Spleen (tissue), 7 donors: ENCODE measurements around the gene LRRC51.

Experiments used
- POLR2AphosphoS5 ChIP-seq, 3 donors: sonication (generic); formaldehyde crosslinking; IDR thresholded peaks; one replicate each; pipeline ENCODE4 v1.5.1; 2017; ENCODE audit warnings: antibody characterized with exemption in 3 of 3
- TF ChIP-seq, protein P1 (sequence below), 11 experiments: fragments of 200-600 bp in 7 of 11; fragments of 450-650 bp in 4 of 11; sonication (generic) in 4 of 11; IDR thresholded peaks in 8 of 11; conservative IDR thresholded peaks in 3 of 11; 1 replicate in 7 of 11; 2 replicates in 4 of 11; pipeline versions ENCODE4 v1.4.0 to v1.8.0; 2016 to 2021; ENCODE audit warnings: antibody characterized with exemption in 11 of 11, inconsistent platforms in 4 of 11, mild to moderate bottlenecking in 1 of 11
- donor health status: DM: no; HTN: no; CAD: no; lungs with moderate emphysema.
- donor health status: DM: no; HTN: no; CAD: no.
- donor health status: DM: no; HTN: no; CAD: no.

GRCh38 chr11:72070491-72070890 lies 10.2 kb upstream of the LRRC51 start:
- TF ChIP-seq, protein P1, sequence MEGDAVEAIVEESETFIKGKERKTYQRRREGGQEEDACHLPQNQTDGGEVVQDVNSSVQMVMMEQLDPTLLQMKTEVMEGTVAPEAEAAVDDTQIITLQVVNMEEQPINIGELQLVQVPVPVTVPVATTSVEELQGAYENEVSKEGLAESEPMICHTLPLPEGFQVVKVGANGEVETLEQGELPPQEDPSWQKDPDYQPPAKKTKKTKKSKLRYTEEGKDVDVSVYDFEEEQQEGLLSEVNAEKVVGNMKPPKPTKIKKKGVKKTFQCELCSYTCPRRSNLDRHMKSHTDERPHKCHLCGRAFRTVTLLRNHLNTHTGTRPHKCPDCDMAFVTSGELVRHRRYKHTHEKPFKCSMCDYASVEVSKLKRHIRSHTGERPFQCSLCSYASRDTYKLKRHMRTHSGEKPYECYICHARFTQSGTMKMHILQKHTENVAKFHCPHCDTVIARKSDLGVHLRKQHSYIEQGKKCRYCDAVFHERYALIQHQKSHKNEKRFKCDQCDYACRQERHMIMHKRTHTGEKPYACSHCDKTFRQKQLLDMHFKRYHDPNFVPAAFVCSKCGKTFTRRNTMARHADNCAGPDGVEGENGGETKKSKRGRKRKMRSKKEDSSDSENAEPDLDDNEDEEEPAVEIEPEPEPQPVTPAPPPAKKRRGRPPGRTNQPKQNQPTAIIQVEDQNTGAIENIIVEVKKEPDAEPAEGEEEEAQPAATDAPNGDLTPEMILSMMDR (IDR thresholded peaks at IDR 0.05 in 8 of 11, conservative IDR thresholded peaks at IDR 0.05 in 3 of 11) = no peak
- TF ChIP-seq POLR2AphosphoS5 (IDR thresholded peaks at IDR 0.05) = no peak
